Upper lobe of left lung (tissue), 6 donors: Measurements from ENCODE around the gene RABGAP1. TPM values are rescaled to one million over a fixed set of nuclear protein-coding genes. Genes with fewer than 3 reads are reported as not detected.

Experiments
- ATAC-seq, 2 donors: fragments of 200-7000 bp; cut with Tn5 transposase; one replicate each; pipeline ENCODE4 v1.9.1; 2022; ENCODE audit warnings: mild to moderate bottlenecking in 2 of 2, moderate library complexity in 2 of 2; ENCODE audit not compliant: low FRiP score in 2 of 2
- DNase-seq, 2 donors: peaks; one replicate each; pipeline ENCODE4 v3.0.0-alpha.2; 2019 to 2020
- H3K27ac ChIP-seq, 4 donors: fragments of 200-600 bp; sonication (generic); one replicate each; pipeline ENCODE4 v1.5.1; 2016 to 2019
- H3K27me3 ChIP-seq, 4 donors: fragments of 200-600 bp; sonication (generic); one replicate each; pipeline ENCODE4 v1.5.1; 2017 to 2019
- H3K36me3 ChIP-seq, 4 donors: fragments of 200-600 bp; sonication (generic); one replicate each; pipeline ENCODE4 v1.5.1; 2016 to 2019
- H3K4me1 ChIP-seq, 4 donors: fragments of 200-600 bp; sonication (generic); one replicate each; pipeline ENCODE4 v1.5.1; 2018 to 2019
- H3K4me3 ChIP-seq, 4 donors: fragments of 200-600 bp; sonication (generic); one replicate each; pipeline ENCODE4 v1.5.1; 2017 to 2019; ENCODE audit warnings: mild to moderate bottlenecking in 2 of 4, moderate library complexity in 1 of 4
- H3K9me3 ChIP-seq, 4 donors: fragments of 200-600 bp; sonication (generic); one replicate each; pipeline ENCODE4 v1.5.1; 2018 to 2019
- CTCF ChIP-seq, 6 experiments: fragments of 450-650 bp in 4 of 6; fragments of 200-600 bp in 2 of 6; sonication (generic) in 2 of 6; IDR thresholded peaks; one replicate each; pipeline ENCODE4 v1.5.1; 2016 to 2019; ENCODE audit warnings: antibody characterized with exemption in 6 of 6
- EP300 ChIP-seq, 4 donors: sonication (generic); formaldehyde crosslinking; IDR thresholded peaks; one replicate each; pipeline ENCODE4 v1.5.1; 2017; ENCODE audit warnings: antibody characterized with exemption in 4 of 4, control low read depth in 2 of 4
- POLR2A ChIP-seq, 4 donors: fragments of 450-650 bp; IDR thresholded peaks; one replicate each; pipeline ENCODE4 v1.5.1; 2016 to 2017; ENCODE audit warnings: antibody characterized with exemption in 4 of 4, mild to moderate bottlenecking in 2 of 4
- POLR2AphosphoS5 ChIP-seq, 2 donors: sonication (generic); formaldehyde crosslinking; IDR thresholded peaks; one replicate each; pipeline ENCODE4 v1.5.1; 2017; ENCODE audit warnings: antibody characterized with exemption in 2 of 2
- WGBS, 2 donors: methylation state at CpG; one replicate each; pipeline ENCODE4 v1.1.5; 2017 to 2018; 5-methylcytosine and 5-hydroxymethylcytosine counted together
- total RNA-seq, 6 donors: library from RNA; depleted of rRNA in 4 of 6; stranded (reverse); fragments of >200 nt in 4 of 6; gene quantifications; one replicate each; pipeline versions ENCODE4 v1.1.0 to v1.2.1, GENCODE V29; 2016 to 2021
- donor health status: DM: no; HTN: no; CAD: no; lungs with moderate emphysema.
- donor health status: DM: no; HTN: yes; CAD: no; lungs with severe emphysema.

The RABGAP1 gene
- total RNA-seq, 6 donors from 2014 or later = 41.7 to 147 (median 62.6) TPM

GRCh38 chr9:123072407-123072995, 131.7 kb downstream of the RABGAP1 start:
- DNase-seq (no peak), ATAC-seq (no peak)
- no peaks in the 10 kb centered on the region for H3K9me3 ChIP-seq
- peaks cover 0 to 14% (median 6%) of the 10 kb centered on the region in 4 donors for H3K4me1 ChIP-seq
- peaks cover 8 to 63% (median 9%) of the 10 kb centered on the region in 4 donors for H3K36me3 ChIP-seq
- no peak overlapping the region for H3K4me3 ChIP-seq
- TF ChIP-seq CTCF (IDR thresholded peaks at IDR 0.05) (no peak), POLR2AphosphoS5 (IDR thresholded peaks at IDR 0.05) (no peak), POLR2A (IDR thresholded peaks at IDR 0.05) (no peak), EP300 (IDR thresholded peaks at IDR 0.05) (no peak)
- 98 to 99% methylated on average over 2 of the region's 2 CpGs for WGBS, 2 donors
- H3K27ac ChIP-seq = peak overlapping the region in 1 of 4 donors; percentile 1
- H3K27me3 ChIP-seq = no peaks in the 10 kb centered on the region

GRCh38 chr9:123073441-123073840, 132.6 kb downstream of the RABGAP1 start:
- peak overlapping the region in 1 of 4 donors; percentile 15 for H3K4me3 ChIP-seq
- peaks cover 0 to 14% (median 6%) of the 10 kb centered on the region in 4 donors for H3K4me1 ChIP-seq
- no peaks in the 10 kb centered on the region for H3K27me3 ChIP-seq
- H3K36me3 ChIP-seq = peaks cover 8 to 64% (median 10%) of the 10 kb centered on the region in 4 donors
- TF ChIP-seq POLR2AphosphoS5 (IDR thresholded peaks at IDR 0.05) (no peak), POLR2A (IDR thresholded peaks at IDR 0.05) (no peak), EP300 (IDR thresholded peaks at IDR 0.05) (no peak), CTCF (IDR thresholded peaks at IDR 0.05) (no peak)
- DNase-seq = no peak
- peak overlapping the region in 3 of 4 donors; percentile 1 to 43 (median 36) for H3K27ac ChIP-seq
- 69 to 81% methylated on average over 5 of the region's 5 CpGs for WGBS, 2 donors
- H3K9me3 ChIP-seq = no peaks in the 10 kb centered on the region
- ATAC-seq = no peak

- H3K27ac ChIP-seq = peak overlapping the region; percentile 1 to 43 (median 6)
- 59% methylated on average over 1 of the region's 1 CpG for WGBS, 2 donors
- DNase-seq = no peak
- no peaks in the 10 kb centered on the region for H3K27me3 ChIP-seq
- ATAC-seq = no peak
- H3K4me3 ChIP-seq = peak overlapping the region in 1 of 4 donors; percentile 15
- H3K4me1 ChIP-seq = peaks cover 0 to 14% (median 6%) of the 10 kb centered on the region in 4 donors
- TF ChIP-seq POLR2AphosphoS5 (IDR thresholded peaks at IDR 0.05) (no peak), CTCF (IDR thresholded peaks at IDR 0.05) (no peak), EP300 (IDR thresholded peaks at IDR 0.05) (no peak), POLR2A (IDR thresholded peaks at IDR 0.05) (no peak)
- H3K9me3 ChIP-seq = no peaks in the 10 kb centered on the region
- H3K36me3 ChIP-seq = peaks cover 9 to 66% (median 11%) of the 10 kb centered on the region in 4 donors
Observed at GRCh38 chr9:123073991-123074422, 133.2 kb downstream of the RABGAP1 start.

GRCh38 chr9:123074628-123075027, 133.8 kb downstream of the RABGAP1 start:
- Histone ChIP-seq H3K27me3 (no peaks in the 10 kb centered on the region), H3K9me3 (no peaks in the 10 kb centered on the region), H3K4me1 (peaks cover 0 to 14% (median 6%) of the 10 kb centered on the region in 4 donors), H3K36me3 (peaks cover 9 to 65% (median 16%) of the 10 kb centered on the region in 4 donors), H3K4me3 (no peak overlapping the region), H3K27ac (peak overlapping the region; percentile 1 to 43 (median 6))
- ATAC-seq (no peak), DNase-seq (no peak)
- WGBS, 2 donors = 84 to 90% methylated on average over 3 of the region's 3 CpGs
- TF ChIP-seq CTCF (IDR thresholded peaks at IDR 0.05) (no peak), POLR2A (IDR thresholded peaks at IDR 0.05) (no peak), EP300 (IDR thresholded peaks at IDR 0.05) (no peak), POLR2AphosphoS5 (IDR thresholded peaks at IDR 0.05) (no peak)

GRCh38 chr9:123080444-123080843, 139.6 kb downstream of the RABGAP1 start:
- Histone ChIP-seq H3K9me3 (no peaks in the 10 kb centered on the region), H3K27ac (no peak overlapping the region), H3K4me1 (no peaks in the 10 kb centered on the region), H3K36me3 (peaks cover 9 to 86% (median 30%) of the 10 kb centered on the region in 4 donors), H3K27me3 (no peaks in the 10 kb centered on the region), H3K4me3 (no peak overlapping the region)
- WGBS, 2 donors = 63 to 67% methylated on average over 3 of the region's 3 CpGs
- TF ChIP-seq EP300 (IDR thresholded peaks at IDR 0.05) (no peak), POLR2A (IDR thresholded peaks at IDR 0.05) (no peak), CTCF (IDR thresholded peaks at IDR 0.05) (no peak), POLR2AphosphoS5 (IDR thresholded peaks at IDR 0.05) (no peak)
- ATAC-seq (no peak), DNase-seq (no peak)
